Measurements from ENCODE around the gene RAB36.

The RAB36 gene

DNA sequence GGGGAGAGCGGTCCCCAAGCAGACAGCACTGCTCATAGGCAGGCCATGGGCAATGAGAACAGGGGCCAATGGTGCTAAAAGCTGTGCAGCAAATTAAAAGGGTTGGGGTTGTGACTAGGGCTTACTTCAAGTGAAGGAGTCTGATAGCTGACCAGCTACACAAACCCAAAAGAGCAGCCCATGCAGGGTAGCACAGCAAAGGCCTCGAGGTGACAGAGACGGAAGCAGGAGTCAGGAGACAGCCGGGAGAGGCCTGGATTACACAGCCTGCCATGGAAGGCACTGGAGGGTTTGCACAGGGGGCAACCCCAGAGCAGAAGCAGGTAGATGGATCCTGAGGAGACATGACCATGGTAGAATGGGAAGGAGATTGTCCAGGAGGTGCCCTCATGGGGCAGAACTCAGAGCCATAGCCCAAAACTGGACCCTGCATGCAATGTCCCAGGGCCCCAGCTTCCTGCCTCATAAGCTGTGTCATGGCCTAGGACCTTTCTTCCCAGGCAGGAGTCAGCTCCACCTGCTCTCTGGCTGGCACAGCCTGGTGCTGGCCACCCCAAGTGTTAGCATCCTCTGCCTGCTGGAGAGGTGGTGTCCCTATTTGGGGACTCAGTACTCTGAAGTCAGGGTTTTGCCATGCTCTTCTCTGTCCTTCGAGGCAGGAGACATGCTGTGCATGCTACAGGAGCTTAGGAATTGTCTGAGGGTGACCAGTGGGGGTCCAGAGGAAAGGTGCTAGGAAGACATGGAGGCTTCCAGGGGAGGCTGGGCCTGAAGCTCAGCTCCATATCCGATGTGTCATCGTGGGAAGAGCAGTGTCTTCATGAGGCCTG, 36.8 kb upstream of the RAB36 start:
- TF ChIP-seq, protein P1, sequence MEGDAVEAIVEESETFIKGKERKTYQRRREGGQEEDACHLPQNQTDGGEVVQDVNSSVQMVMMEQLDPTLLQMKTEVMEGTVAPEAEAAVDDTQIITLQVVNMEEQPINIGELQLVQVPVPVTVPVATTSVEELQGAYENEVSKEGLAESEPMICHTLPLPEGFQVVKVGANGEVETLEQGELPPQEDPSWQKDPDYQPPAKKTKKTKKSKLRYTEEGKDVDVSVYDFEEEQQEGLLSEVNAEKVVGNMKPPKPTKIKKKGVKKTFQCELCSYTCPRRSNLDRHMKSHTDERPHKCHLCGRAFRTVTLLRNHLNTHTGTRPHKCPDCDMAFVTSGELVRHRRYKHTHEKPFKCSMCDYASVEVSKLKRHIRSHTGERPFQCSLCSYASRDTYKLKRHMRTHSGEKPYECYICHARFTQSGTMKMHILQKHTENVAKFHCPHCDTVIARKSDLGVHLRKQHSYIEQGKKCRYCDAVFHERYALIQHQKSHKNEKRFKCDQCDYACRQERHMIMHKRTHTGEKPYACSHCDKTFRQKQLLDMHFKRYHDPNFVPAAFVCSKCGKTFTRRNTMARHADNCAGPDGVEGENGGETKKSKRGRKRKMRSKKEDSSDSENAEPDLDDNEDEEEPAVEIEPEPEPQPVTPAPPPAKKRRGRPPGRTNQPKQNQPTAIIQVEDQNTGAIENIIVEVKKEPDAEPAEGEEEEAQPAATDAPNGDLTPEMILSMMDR (IDR thresholded peaks at IDR 0.05; ENCODE audit: control insufficient read depth, extremely low read depth, insufficient read depth), result no peak
- H3K4me3 ChIP-seq (ENCODE audit: low read depth, low read length), result no peak overlapping the region
- no peak for DNase-seq (ENCODE audit: low read depth)

DNA sequence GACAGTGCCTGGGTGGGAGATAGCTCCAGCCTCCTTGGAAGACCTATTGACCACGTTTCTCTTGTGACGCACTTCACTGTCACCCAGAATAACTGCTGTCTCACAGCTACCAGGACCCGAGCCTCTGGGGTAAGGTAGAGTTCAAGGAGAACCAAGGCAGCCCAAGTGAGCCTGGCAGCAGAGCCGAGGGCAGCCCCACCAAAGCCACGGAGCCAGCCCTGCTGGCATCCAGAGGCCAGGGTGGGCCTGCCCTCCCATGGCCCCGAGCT, 36.3 kb upstream of the RAB36 start:
- H3K4me3 ChIP-seq (ENCODE audit: low read depth, low read length), result no peak overlapping the region
- TF ChIP-seq, protein P1 (IDR thresholded peaks at IDR 0.05; ENCODE audit: control insufficient read depth, extremely low read depth, insufficient read depth), result no peak
- DNase-seq (ENCODE audit: low read depth), result no peak

DNA sequence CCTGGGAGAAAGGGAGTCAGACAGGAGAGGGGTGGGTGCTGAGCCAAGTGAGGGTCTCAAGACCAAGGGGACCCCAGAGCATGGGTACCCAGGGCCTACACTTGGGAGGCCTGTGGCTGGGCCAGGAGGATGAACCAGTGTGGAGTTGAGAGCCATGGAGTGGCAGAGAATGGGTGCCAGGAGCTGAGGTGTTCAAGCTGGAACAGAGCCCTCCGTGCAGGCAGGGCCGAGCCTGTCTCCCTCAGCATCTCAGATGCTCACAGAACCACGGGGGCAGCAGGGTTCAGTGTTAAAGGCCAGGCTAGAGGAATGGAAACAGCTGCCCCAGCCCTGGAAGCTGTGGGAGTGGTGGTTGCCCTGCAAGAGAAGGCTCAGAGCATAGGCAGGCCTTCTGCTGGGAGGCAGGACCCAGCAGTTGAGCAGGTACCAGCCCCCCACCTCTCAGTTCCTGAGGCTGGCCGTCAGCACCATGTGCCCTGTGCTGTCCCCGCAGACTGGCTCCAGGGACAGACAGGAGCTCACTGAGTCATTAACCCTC, 35.8 kb upstream of the RAB36 start:
- DNase-seq (ENCODE audit: low read depth), result no peak
- TF ChIP-seq, protein P1 (IDR thresholded peaks at IDR 0.05; ENCODE audit: control insufficient read depth, extremely low read depth, insufficient read depth), result no peak
- no peak overlapping the region for H3K4me3 ChIP-seq (ENCODE audit: low read depth, low read length)

DNA sequence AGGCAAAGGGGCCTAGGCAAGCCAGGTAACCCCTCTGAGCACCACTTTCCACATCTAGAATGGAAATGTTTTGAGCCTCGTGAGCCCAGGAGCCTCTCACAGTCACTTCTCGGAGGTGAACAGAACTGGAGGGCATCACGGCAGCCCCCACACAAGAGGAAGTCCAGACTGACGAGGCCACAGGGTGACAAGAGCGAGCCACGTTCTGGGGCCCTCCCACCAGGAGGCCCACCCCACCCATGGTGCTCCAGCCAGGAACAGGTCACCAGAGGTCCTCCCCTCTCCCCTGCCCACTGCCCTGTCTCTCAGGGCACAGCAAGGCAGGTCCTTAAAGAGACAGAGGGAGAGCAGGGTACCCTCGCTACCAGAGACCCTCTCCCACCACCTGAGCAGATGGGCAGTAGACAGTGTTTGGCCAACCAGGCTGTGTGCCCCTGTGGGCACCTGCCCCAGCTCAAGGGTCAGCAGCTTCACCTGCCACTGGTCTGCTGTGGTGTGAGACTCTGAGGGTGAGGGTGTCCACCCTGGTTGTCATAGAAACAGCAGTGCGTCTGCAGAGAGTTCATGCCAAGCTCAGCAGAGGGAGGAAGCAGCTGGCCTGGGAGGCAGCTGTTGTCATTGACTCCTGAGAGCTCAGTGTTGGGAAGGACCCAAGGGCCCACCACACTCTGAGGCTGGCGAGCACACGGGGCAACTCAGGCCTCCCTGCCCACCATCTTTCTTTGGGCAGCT, 34.9 kb upstream of the RAB36 start:
- H3K4me3 ChIP-seq (ENCODE audit: low read depth, low read length), result no peak overlapping the region
- no peak for DNase-seq (ENCODE audit: low read depth)
- TF ChIP-seq, protein P1 (IDR thresholded peaks at IDR 0.05; ENCODE audit: control insufficient read depth, extremely low read depth, insufficient read depth), result no peak

DNA sequence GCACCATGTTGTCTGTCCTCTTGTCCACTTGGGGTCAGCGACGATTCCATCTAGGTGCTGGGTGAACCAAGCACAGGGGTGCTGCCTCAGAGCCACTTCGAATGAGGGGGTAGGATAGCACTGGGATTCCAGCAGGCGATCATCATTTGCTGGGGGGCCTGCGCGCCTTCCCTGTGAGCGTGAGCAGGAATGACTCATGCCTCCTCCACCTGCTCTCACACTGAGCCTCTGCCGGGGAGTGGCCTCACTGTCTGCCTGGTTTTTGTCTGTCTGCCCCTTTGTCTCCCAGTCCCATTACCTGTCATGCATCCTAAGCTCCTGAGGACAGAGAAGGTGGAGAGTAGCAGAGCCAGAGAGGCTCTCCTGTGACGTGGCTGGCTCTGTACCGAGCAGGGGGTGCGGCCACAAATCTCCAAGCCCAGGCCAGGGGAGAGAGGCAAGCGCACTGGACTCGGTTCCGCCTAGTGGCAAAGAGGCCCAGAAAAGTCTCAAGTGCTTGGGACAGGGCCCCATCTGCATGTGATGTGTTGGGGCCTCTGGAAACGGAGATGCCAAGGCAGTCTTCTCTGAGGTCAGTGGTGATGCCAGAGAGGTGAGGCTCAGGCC, 34.3 kb upstream of the RAB36 start:
- TF ChIP-seq, protein P1 (IDR thresholded peaks at IDR 0.05; ENCODE audit: control insufficient read depth, extremely low read depth, insufficient read depth), result no peak
- DNase-seq (ENCODE audit: low read depth), result no peak

DNA sequence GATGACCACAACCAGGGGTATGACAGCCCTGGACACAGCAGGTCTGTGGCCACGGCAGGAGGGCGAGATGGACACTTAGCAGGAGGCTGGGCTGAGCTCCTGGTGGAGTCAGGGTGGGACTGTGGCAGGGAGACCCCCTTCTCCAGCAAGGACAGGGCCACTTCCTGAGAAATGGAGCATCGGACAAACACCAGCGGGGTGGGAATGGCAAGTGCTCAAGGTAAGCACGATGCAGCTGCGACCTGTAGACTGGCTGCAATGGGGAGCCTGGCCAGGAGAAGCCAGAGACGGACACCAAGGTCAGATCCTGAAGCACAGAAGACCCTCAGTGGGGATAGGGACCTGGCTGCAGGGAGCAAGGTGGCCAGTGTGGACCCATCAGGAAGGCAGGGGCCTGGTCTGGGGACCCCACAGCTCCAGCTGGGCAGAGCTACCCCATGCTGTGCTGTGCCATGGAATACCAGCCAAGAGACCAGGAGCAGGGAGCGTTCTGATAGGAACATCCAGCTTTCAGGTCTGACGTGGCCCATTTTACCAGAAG, 32.7 kb upstream of the RAB36 start:
- TF ChIP-seq, protein P1 (IDR thresholded peaks at IDR 0.05; ENCODE audit: control insufficient read depth, extremely low read depth, insufficient read depth), result no peak
- DNase-seq (ENCODE audit: low read depth), result no peak
- H3K4me3 ChIP-seq (ENCODE audit: low read depth, low read length), result no peak overlapping the region

More for the DNA sequence above, 34.3 kb upstream of the RAB36 start:
- no peak overlapping the region for H3K4me3 ChIP-seq (ENCODE audit: low read depth, low read length)
